GM15510 (cell line): Measurements from ENCODE around the gene RHBDD3.

ENCODE experiments used
- POLR2A ChIP-seq: IDR thresholded peaks from 3 replicates; pipeline ENCODE4 v1.6.1; 2011; ENCODE audit warnings: borderline replicate concordance; ENCODE audit not compliant: insufficient read length; ENCODE audit errors: extremely low read depth

Gene RHBDD3

DNA sequence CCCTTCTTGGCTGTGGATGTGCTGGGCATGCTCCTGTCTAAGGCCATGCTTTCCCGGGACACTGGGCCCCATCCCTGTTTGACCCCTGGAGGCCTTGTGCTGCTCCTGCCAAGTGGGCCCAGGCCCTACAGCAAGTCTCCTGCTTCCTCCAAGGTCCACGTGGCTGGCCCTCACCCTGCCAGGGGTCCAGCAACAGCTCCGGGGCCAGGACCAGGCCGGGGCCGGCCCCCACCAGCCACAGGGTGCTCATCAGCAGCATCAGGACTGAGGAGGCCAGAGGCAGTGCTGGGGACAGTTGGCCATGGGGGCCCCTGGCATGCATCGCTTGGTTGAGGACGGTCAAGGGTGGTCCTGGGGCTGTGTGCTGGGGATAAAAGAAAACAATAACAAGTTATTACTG lies 2.5 kb downstream of the RHBDD3 start:
- no peak for TF ChIP-seq POLR2A

DNA sequence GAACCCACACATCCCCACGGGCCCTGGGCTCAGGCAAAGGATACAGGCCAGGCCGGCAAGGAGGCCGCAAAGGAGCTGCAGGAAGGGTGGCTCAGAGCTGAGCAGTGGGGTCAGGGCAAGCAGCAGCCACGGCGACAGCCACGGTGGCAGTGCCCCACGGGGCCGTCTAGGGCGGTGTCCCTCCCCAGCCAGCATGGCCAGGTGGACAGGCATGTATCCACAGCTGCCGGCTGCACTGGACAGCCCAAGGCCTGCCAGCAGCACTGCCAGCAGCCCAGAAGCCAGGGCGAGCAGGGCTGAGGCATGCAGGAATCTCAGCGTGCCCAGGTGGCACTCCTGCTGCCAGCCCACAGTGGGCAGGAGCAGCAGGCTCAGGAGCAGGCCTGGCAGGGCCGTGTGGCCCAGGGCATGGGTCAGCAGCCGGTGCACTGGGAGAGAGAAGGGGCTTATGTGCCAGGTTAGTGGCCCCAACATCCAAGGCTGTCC lies 3.9 kb downstream of the RHBDD3 start:
- no peak for TF ChIP-seq POLR2A

DNA sequence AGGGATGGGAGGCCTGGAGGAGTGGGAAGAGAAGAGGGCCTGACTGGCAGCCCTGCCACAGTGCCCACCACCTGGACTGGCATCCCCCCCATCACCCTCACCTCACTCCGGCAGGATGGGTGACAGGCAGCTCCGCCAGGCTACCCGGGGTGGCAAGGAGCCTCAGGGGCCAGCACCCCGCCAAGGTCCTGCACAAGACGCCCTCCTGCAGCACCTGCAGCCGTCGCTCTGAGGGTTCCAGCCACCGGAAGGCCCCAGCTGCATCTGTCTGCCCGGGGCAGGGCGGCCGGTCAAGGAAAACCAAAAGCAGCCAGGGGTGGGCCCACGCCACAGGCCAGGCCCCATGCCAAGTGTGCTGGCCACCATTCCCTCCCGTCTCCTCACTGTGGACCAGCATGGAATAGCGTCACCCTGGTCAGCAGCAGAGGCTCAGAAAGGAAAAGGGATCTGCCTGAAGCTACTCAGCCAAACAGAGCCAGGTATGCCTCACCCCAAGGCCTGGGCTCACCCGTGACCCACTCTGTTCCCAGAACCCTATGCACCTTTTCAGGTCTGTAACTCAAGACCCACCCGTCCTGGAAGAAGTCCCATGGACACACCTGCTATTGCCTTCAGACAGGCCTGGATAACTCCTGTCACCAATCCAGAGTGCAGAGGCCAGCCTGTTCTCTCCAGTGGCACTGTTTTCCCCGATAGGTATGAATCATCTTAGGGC lies 7.0 kb downstream of the RHBDD3 start:
- no peak for TF ChIP-seq POLR2A

DNA sequence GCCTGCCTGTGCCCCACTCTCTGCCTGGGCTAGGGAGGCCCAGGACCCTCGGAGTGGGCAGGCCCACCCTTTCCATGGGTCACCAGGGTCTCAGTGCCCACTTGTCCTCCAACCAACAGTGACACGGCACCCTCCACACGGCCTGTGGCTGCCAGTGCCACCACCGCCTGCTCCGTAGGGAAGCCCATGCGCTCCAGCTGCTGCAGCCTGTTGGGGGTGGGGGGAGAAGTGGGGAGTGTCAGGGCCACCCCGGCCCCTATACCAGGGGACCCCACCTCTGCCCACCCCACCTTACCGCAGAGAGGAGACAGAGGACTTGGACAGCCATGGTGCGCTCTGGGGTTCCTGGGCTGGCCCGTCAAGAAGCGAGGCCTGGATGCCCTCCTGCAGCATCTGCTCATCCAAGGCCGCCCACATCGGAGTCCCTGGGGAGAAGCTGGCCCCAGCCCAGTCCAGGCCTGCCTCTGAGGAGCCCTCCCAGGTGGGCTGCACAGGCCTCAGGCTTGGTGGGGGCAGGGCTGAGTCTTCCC lies 7.7 kb downstream of the RHBDD3 start:
- no peak for TF ChIP-seq POLR2A

DNA sequence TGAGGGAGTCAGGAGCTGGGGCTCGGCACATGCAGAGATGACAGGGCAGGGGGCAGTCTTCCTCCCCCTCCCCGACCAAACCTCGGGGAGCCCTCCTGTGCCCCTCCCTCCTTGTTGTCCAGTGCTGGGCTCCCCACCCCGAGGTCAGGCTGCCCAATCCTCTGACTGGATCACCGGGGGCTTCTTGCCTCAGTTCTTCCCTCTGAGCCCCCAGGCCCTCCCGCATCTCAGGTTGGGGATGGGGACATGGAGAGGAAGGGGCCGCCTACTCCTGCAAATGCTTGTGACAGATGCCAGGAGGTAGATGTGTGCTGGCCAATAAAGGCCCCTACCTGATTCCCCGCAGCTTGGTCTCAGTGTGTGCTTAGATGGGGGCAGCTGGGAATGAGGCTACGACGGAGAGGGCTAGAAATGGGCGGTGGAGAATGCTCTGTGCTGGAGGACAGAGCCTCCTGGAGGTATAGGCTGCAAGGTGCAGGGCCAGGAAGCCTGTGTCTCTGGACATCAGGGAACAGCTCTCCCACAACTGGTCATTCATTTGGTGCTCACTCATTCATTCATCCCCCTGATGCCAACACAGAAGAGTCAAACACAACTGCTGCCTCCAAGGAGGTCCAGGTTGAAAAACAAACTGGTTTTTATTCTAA lies 8.4 kb downstream of the RHBDD3 start:
- no peak for TF ChIP-seq POLR2A

DNA sequence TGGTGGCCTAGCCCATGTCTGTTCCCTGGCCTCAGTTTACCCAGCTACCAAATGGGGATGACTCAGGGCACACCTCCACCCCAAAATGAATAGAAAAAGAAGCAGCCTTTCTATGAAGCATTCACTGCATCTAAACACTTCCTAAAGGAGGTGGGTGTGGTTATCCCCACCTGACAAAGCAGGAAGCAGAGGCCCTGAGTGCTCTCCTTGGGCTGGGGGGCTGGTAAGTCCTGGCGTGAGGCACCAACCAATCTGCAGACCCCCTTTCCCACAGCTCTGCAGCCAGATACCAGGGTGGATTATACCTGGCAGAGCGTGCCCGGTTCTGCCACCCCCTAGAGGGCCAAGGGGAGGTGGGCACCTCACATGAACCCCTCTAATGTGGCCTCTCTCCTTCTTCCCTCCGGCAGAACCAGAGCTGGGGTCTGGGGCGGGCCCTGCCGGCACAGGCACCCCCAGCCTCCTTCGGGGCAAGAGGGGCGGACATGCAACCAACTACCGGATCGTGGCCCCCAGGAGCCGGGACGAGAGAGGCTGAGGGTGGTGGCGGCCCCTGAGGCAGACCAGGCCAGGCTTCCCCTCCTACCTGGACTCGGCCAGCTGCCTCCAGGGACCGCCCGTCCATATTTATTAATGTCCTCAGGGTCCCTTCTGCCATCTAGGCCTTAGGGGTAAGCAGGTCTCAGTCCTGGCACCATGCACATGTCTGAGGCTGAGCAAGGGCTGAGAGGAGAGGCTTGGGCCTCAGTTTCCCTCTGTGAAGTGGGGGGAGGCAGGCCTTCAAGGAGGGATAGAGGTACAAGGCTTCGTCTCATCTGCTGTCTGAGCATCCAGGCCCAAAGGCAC lies 9.2 kb downstream of the RHBDD3 start:
- no peak for TF ChIP-seq POLR2A

DNA sequence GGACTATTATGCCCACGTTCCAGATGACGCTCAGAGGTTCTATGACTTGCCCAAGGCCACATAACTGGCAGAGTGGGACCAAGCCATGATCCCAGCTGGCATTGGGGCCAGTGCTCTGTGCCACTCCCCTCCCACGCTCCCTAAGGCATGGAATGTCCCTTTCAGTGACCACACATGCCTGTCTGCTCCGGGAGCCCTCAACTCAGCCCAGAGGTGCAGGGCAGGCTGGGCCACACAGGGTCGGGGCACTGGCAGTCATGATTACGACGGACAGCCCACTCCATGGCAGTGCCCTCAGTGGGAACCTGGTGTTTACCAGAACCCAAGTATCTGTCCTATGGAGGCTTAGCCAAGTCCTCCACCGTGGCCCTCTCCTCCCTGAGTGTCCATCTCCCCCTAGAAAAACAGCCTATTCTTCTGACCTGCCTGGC lies 10.0 kb downstream of the RHBDD3 start:
- TF ChIP-seq POLR2A: no peak

DNA sequence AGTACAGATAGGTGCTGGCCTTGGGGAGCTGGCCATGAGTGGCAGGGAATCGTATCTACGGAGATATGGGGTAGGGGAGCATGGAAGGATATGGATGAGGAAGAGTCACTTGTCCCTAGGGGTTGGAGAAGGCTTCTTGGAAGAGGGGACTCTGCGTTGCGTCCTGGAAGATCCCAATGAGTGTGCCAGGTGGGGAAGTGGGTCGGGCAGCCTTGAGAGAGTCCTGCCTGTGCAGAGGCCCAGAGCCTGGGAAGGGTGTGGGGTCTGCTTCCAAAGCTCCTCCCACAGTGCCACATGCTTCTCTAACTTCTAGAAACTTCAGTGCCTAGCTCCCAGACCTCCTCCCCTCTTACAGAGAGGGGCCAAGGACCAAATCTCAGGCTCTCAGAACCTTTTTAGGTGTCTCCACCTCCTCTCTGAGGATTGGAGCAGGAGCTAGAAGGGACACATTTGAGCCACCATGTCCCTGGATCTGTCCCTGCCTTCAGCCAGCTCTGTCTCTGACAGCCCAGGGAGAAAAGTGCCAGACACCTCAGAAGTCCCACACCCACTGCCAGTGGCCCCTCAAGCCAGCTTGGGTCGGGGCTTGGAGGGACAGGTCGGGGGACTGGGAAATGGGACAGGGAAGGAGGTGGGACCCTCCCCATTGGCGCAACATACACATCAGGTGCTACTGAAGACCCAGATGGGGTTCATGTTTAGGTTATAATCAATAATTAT lies 11.0 kb downstream of the RHBDD3 start:
- TF ChIP-seq POLR2A: no peak

DNA sequence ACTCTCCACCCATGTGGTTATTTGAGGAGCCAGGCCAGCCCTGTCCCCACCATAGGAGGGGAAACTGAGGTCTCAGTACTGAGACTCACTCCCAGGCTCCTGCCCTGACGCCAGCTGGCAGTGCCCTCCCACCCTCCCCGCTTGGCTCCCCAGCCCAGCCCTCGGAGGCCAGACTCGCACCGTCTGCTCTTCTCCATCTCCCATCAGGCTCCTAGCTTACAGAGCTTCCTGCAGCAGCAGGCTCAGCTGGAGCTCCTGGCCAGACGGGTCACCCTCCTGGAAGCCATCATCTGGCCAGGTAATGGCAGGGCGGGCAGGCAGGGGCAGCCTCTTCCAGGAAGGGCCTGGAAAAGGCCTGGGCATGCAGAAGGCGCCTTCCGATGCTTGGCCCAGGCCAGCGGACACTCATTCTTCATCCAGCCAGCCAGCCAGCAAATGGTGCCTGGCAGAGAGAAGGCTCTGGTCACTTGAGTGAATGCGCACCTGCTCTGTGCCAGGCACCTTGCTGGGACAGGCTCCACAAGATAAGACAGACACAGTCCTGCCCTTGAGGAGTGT lies 12.6 kb downstream of the RHBDD3 start:
- no peak for TF ChIP-seq POLR2A

DNA sequence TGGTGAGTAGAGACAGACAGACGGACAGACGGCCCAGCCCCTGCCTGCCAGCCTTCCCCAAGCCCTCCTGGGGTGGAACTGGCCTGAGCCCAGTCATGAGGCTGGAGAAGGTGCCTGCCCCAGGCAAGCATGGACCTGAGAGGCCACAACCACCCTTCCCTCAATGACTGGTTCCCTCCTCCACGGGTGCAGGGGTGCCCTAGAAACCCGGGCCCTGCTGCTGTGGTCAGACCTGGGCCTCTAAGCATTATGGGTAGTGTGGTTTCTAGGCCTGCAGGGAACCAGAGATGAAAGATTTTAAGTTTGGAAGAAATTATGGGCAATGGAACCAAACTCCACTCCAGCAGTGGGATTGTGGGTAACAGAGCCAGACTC lies 13.5 kb downstream of the RHBDD3 start:
- TF ChIP-seq POLR2A: no peak

DNA sequence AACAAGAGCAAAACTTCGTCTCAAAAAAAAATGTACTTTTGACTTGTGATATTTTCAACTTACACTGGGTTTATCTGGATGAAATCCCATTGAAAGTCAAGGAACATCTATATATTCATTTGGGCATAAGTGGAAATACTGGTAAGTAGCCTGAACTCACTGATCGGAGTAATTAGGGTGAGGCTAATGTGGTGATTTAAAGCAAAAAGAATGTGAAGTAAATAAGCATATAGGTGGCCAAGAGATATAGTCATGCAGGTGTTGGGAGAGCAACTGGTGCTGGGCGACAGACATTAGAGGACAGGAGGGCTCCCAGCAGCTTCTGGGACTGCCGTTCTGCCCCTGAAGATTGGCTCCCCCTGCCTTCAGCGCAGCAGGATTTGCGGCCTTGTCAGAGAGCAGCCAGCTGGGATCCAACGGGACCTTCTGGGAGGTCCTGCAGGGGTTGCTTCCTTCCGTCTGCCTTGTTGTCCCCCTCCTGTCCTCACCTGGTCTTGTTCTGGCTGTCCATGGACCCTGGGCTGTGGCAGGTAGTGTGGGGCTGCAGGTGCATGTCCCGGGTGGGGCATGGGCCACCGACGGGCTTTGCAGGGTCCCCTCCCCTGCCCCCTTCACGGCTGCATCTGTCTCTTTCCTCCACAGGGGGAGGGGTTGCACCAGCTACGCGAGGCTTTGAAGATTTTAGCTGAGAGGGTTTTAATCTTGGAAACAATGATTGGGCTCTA lies 14.1 kb downstream of the RHBDD3 start:
- no peak for TF ChIP-seq POLR2A

DNA sequence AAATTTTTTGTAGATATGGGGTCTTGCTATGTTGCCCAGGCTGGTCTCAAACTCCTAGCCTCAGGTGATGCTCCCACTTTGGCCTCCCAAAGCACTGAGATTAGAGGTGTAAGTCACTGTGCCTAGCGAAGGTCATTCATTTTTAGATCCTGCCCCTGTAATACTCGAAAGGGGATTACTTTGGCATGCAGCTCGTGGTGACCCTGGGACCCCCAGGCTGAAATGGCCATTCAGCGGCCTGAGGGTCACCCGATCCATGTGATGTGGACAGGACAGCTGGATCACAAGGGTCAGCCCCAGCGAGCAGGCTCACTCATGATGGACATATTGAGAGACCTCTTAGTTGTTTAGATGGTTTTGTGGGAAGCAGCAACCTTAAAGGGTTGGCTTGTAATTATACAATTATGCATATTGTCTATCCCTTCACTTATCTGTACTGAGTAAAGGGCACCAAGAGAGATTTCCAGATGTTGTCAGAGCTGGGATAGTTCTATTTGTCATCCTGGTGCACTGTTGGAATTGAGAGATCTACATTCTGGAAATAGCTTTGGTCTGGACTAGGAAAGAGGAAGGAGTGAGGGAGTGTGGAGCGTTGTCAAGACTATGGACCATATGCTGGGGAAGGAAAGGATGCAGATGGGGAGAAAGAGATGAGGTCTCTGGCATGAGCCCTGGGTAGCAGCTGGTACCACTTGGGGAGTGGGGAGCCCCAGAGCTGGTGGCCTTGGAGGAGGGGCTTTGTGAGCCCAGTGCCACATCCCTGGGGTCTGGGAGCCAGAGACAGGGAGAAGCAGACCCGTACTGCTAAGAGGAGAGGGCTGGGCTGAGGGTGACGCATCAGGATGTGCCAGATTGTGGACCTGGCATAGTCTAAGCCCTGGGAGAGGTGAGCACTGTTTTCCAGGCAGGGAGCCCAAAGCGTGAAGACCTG lies 15.5 kb downstream of the RHBDD3 start:
- no peak for TF ChIP-seq POLR2A
